Stimulated activated CD4-positive, alpha-beta T cell treated with anti-CD3 and anti-CD28 coated beads, Interleukin-1b, Interleukin-23, amount 100 ng/mL, for 4 hours (primary cell): ENCODE measurements around the gene CDV3.

Experiments
- DNase-seq, 2 donors: peaks; one replicate each; pipeline ENCODE4 v3.0.0-alpha.2; 2020; ENCODE audit warnings: low read depth in 2 of 2

The CDV3 gene

DNA sequence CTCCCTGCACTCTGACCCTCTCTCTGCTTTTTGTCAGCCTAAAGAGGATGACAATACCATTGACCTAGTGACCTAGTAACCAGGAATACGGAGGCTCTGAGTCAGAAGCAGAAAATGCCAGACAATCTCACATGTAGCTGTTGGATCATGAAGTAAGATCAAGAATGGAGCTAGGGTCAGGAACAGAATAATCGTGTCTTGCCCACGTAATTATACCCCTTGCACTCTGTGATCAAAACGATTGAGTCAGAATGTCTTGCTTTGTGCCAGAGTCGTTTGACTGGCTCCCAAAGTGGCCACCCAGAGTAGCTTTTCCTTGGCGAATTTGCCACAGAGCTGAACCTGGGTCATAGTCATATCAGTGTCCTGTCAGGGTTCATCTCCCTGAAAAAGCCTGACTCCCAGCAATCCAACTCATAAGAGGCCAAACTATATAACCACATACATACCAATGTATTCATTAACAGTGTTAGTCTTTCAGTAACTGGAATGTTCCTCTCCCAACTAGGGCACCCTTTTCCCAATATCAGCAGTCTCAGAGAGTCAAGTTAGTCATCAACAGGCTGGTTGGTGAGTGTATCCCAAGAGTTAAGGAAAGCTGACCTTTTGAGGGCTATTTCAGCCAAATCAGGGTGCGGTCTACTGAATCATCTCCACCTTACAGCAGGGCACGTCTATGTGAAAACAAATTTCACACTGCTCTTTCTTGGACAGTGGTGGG is 5.0 kb upstream of the CDV3 start:
- DNase-seq = no peak

DNA sequence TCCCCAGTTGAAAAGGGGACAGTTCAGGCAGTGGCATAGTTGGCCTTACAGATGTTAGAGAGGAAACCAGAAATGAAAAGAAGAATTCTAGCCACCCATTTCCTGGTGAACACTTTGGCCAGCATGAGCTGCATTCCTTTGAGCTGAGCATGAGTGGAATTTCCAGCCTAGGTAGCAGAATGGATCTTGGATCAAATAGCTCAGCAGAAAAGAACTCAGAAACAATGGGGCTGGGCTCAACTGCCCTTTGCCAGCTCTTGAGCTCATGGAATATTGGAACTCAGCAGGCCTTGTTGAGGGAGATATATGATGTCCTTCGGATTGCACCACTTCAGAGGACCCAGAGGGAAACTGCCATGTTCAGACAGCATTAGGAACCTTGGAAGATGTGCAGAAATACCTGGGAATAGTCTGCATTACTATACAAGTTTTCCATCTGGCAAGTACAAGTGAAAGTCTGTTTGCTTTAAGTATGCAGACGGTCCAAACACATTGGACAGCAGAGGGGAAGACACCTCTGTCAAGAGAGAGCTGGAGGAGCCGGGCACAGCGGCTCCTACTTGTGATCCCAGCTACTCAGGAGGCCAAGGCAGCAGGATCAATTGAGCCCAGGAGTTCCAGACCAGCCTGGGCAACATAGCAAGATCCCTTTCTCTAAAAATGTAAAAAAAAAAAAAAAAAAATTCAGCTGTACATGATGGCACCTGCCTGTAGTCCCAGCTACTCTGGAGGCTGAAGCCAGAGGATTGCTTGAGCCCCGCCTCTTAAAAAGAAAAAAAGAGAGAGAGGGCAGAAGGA is 3.1 kb upstream of the CDV3 start:
- DNase-seq = no peak

DNA sequence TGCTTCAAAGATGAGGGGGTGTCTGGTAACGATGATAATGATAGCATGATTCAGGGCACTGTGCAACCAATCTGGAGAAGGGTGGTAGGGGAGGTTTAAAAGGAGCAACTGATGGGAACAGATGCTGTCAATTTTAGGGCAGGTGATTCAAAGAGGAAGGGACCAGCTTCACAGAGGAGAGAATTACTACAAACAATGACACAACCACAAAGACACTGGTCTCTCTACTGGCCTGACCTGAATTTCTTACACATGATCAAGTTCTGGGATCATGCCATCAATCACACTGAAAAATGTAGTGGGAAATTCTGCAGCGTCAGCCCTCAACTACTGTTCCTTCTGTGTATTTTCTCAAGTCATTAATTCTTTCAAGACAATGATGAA is 2.6 kb upstream of the CDV3 start:
- DNase-seq = no peak

DNA sequence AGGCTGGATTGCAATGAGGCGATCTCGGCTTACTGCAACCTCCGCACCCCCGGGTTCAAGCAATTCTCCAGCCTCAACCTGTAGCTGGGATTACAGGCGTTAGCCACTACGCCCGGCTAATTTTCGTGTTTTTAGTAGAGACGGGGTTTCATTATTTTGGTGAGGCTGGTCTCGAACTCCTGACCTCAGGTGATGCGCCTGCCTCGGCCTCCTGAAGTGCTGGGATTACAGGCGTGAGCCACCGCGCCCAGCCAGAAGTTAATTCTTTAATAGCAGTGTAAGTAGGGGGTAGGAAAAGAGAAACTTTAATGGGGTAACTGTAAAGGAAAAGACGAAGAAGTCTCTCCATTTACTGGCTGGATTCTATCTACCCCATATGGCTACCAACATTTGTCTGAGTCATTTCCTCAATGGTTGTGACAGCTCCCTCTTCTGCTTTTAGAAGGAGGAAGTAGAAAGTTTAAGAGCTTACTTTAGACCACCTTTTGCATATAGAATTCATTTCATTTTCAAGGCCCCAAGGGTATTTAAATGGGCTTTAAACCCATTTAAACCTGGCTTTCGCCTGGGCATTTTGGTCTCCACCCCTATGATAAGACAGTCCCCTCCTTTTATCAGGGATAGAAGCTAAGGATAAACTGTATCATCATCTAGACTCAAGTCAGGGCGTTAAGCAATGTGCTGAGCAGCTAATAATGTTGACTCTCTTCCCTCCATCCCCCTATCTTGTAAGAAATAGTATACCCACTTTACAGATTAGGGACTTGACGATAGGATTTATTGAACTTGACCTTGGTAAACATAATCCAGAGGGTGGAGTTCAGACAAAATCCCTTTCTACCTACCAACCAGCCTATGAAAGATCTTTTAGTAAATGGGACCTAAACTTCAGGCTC is 1.1 kb upstream of the CDV3 start:
- DNase-seq = no peak

DNA sequence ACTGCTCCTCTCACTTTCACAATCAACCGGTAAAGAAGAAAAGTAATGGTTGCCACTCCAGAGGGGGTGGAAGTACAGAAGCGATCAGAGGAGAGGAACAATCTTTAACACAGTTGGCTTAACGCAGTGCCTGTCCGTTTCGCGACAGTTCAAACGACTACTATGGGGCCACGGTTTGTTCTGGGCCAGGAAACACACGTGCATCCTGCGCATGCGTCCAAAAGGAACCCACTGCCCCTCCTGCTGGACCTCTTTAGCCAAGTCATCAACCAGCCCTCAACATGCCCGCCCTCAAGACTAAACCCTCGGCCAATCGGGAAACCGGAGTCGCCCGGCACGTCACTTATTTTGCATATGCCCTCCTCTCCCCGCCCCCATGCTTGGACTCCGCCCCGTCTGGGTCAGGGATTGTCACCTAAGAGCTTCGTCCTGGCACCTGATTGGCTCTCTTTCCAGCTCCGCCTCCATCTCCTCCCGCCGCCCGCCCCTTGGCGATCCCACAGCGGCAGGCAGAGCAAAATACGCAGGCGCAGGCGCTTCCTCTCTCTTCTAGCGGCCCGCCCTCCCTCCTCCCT is 345 bp upstream of the CDV3 start:
- DNase-seq = peak; percentile 99 to 100

DNA sequence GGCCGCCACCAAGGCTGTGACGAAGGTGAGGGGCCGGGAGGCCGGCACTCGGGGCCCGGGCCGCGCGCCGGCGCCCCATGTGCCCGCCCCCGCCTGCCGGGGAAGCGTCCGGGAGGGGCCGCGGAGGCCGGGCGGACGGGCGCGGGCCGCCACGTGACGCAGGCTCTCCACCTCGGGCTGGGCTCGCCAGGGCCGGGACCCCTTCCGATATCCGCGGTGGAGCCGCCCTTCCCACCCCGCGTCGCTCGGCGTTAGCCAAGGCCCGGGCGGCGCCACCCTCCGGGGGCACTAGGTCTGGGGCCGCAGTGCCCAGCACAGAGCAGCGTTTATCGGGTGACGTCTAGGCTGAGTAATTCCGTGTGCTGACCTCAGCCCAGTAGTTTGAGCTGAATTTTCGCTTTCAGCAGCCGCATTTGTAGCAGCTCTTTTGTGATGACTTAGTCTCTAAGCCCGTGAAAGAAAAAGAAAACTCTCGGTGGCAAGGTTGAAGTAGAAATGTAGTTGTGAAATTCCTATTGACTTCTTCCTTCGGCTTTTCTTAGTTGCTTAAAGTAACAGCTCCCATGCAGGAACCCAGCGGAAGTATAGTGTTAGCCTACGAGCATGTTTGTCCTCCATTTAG is 885 bp downstream of the CDV3 start:
- DNase-seq = peak; percentile 42 to 62

DNA sequence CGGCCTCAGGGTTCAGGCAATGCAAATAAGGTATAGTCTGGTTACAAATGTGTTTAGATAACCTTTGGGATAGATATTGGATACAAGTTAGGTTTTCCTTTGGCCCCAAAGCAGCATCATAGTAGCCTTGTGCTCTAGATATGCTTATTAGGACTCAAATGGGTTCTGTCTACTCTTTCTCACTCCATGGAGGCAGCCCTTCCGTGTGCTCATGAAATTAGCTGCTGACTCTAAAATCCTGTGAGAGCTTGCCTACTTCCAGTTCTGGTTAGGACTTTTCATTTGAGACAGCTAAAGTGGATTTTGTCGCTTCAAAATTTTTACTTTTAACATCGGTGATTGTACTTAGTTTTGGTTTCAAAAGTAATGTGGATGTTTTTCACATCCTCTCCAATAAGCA is 1.6 kb downstream of the CDV3 start:
- DNase-seq = no peak

DNA sequence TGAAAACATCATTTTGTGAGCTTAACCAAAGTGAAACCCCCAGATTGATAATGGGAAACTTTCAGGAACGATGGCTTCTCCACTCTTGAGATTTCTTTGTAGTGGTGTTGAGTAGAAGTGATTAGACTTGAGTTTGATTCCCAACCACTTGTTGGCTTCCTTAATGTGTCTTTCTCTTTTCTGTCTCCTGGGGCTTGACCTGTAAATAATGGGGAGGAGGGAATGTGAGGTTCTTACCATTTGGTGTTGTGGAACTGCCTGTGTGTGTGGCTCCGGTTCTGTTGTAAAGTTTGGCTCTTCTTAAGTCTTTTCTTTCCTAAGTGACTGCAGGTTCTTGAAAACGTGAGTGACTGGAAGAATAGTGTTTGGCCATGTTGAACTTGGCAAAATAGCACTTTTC is 2.7 kb downstream of the CDV3 start:
- DNase-seq = no peak

DNA sequence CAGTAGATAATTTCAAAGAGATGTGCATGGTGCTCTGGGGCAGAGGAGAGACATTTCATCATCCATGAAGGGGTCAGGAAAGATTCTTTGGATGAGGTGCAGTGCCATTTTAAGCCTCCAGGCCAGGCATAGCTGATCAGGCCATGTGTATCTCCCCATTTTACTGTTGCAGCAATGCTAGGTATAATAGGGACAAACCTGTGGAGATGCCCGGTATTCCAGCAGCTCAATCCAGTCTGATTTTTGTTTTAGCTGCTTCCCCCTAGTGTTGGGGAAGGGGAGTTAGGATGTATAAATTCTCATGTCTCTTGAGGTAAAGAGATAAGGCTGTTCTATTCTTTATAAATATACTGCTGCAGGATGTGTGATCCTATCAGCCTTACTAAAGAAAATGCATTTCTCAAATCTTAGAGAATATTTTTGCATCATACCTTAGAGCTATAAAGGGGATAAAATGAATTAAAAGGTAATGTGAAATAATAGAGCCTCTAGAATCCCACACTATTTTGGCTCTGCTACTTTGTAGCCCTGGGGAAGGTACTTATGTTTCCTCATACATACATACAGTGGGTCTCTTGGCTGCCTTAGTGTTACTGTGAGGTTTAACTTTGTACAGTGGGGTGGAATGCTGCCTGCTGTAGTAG is 5.2 kb downstream of the CDV3 start:
- DNase-seq = no peak

DNA sequence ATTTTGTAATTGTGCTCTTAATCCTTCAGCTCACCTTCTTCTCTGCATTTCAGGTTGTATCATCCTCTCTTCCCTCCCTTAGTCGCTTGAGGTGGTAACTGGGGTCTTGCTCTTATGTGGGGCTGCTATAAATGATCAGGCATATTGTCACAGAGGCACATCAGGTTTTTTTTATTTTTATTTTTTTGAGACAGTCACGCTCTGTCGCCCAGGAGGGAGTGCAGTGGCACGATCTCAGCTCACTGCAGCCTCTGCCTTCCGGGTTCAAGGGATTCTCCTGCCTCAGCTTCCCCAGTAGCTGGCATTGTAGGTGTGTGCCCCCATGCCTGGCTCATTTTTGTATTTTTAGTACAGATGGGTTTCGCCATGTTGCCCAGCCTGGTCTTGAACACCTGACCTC is 9.9 kb downstream of the CDV3 start:
- DNase-seq = no peak

DNA sequence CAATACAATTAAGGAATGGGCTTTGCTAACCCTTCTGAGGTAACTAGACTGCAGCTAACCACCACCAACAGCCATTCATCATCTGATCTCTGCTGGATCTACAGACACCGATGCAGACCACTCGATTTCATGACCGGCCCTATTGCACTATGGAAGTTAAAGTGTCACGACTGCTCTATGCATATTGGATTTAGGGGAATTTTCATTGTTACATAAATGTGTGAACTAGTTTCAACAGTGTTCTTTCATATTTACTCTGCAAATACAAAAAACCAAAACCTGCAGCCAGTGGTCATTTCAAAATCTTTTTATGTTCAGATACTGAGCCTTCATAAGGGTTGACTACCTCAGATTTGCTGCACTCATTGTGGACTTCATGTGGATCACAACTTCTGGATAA is 14.5 kb downstream of the CDV3 start:
- DNase-seq = no peak

DNA sequence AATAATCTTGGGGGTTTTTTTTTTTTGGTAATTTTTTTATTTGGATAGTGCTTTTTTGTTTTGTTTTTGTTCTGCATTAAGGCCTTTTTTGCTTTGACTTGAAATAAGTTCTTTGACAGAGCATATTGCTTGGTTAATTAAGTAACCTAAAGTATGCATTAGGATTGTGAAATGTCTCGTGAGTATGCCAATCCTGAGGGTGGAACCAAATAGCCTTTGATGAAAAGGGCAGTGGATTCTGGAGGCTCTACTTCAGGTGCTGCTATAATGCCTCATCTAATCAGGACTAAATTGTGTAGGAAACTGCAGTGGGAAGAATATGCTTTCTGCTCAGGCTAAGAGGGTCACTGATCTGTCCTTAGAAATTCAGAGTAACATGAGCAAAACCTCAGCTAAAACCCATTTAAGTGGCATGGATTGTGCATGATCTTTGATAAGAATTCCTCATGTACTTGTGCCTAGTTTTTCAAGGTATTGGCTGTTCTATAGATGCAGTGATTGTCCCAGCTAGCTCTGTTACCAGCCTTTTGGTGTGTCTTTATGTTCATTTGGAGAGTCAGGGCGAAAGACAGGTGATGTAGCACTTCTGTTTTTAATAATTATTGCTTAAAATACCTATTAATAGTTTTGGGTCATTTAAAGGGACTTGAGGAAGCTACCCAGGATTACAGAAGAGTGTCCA is 15.4 kb downstream of the CDV3 start:
- no peak for DNase-seq

DNA sequence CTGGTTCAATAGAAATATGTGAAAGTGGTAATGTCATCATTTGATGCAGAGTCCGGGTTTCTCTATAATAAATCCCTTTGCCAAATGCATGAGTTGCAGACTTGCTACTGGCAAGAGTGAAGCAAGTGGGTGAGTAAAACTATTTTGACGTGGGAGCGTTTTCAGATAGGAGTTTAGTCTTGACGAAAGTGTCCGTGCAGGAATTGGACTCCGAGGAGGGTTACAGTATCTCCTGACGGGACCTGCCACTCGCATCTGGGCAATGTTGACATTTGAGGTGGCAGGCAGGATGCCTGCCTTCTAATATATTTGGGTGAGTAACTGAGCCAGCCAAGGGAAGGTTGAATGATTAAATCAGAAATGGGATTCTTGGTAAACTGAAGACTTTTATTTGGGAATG is 16.0 kb downstream of the CDV3 start:
- DNase-seq = no peak

DNA sequence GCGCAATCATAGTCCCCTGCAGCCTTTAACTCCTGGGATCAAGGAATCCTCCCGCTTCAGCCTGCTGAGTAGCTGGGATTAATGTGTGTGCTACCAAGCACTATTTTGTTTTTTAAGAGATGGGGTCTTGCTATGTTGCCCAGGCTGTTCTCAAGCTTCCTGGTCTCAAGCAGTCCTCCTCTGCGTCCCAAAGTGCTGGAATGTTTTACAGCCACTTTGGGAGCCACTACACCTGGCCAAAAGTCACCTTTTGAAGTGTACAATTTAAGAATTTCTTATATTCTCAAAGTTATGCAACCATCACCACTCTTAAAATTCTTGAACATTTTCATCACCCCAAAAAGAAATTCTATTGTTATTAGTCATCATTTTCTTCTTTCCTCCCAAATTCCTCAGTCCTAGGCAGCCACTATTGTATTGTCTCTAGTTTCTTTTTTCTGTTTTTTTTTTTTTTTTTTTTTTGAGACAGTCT is 17.8 kb downstream of the CDV3 start:
- no peak for DNase-seq

DNA sequence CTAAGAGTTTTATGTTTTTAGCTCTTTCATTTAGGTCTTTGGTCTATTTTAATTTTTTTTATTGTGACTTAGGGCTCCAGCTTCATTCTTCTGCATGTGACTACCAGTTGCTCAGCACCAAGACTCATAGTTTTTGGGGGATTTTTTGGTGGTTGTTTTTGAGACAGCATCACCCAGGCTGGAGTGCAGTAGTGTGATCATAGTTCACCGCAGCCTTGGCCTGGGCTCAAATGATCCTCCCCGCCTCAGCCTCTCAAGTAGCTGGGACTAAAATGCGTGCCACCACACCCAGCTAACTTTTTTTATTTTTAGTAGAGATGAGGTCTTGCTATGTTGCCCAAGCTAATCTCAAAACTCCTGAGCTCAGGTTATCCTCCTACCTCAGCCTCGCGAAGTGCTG is 19.4 kb downstream of the CDV3 start:
- no peak for DNase-seq

DNA sequence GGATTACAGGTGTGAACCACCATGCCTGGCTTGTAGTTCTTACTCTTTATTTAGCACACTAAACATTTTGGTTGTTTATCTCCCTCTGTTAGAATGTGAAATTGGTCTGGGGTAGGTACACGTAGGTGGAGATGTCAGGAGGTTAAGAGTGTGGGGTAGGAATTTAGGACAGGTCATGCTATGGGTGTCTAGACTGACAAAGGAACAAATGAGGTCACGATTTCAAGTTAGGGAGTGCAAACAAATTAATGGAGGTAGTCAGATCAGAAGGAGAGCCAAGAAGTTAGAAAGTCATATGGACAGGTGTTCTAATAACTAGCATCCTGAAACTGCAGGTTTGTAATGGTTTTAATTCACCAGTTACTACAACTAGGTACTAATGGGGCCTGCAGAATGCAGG is 19.8 kb downstream of the CDV3 start:
- DNase-seq = no peak

DNA sequence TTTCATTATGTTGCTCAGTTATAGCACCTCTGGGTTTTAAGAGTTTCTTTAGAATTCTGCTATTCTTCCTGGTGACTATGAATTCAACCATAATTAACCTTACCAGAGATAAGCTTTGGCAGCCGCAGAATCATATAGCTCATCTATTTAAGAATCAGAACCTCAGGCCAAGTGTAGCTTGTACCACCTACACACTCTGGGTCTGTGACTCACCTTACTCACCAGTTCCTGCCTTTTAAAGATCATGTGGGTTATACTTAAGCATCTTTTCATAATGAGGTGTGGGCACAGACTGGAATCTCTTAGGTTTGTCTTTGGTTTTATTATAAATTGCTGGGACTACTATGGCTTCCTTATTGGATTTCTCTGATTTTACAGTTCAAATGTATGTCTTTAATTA is 21.9 kb downstream of the CDV3 start:
- DNase-seq = peak in 1 of 2 donors; percentile 26

DNA sequence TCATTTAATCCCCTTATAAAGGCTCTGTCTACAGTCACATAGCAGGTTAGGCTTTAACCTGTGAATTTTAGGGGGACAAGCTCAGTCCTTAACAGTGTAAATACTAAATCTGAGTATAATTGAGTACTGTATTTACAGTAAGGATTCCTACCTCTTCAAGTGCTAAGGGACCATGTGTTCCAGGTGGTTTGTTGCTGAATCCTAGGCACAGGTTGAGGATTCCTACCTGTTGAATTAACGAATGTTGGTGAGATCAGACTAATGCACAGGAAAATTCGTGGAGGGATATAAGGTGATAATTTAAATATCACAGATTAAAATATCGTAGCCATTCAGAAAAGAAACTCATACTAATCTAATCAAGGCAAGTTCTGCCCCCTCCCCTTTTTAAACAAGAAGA is 24.9 kb downstream of the CDV3 start:
- DNase-seq = no peak

DNA sequence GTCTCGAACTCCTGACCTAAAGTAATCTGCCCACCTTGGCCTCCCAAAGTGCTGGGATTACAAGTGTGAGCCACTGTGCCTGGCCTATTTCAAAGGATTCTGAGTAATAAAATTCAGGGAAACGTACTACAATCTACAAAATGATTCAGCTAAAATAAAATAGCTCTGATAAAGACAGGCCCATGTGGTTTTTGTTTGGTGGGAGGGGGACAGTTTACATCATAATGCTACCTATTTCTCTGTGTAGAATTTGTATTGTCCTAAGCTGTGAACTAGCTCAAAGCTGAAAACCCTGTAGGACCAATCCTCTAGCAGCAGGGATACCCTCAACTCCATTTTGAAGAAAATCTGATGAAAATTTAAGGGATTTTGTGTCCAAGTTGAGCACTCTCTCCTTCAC is 25.8 kb downstream of the CDV3 start:
- no peak for DNase-seq

DNA sequence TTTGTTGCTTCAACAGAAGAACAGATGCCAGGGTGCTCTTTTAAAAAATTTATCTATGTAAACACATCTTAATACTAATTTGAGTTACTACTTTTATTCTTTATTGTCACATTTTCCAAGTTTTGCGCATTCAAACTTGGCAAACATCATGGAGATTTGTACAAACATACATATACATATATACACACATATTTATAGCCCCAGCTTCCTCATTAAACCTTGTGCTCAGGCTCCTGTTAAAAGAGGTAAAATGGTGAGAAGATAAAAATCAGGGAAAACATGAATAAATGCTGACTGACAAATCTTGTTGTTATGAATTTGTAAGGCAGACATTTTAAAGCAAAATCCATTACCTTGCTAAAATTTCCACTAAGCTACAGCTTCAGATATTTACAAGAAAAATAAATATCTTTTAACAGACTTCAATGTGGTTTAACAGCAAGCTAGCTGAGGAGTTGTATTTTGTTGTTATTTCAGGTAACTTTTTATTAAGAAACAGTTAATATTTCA is 27.1 kb downstream of the CDV3 start:
- DNase-seq = no peak
